HG03159 (cell line): ENCODE data around the gene USP12.

Source experiments
- ATAC-seq: cut with Tn5 transposase; IDR thresholded peaks from one replicate; pipeline ENCODE4 v1.9.1; 2021; ENCODE audit warnings: mild to moderate bottlenecking, moderate library complexity; ENCODE audit not compliant: unreplicated experiment

Gene USP12

GRCh38 chr13:27039171-27039701 lies 132.4 kb downstream of the USP12 start:
- ATAC-seq = no peak

- ATAC-seq = no peak
Observed at GRCh38 chr13:27038323-27038722, 133.3 kb downstream of the USP12 start.

- ATAC-seq = no peak
Observed at GRCh38 chr13:27037571-27037970, 134.0 kb downstream of the USP12 start.

GRCh38 chr13:27037171-27037570 lies 134.4 kb downstream of the USP12 start:
- ATAC-seq = no peak

- ATAC-seq = no peak
Observed at GRCh38 chr13:27036236-27036981, 135.2 kb downstream of the USP12 start.

GRCh38 chr13:27035892-27036235 lies 135.7 kb downstream of the USP12 start:
- no peak for ATAC-seq

GRCh38 chr13:27034678-27035111 lies 136.9 kb downstream of the USP12 start:
- ATAC-seq = no peak

- ATAC-seq = no peak
Observed at GRCh38 chr13:27028683-27029480, 142.7 kb downstream of the USP12 start.

- no peak for ATAC-seq
Observed at GRCh38 chr13:27027086-27027667, 144.4 kb downstream of the USP12 start.

GRCh38 chr13:27026396-27026795 lies 145.2 kb downstream of the USP12 start:
- ATAC-seq = no peak

GRCh38 chr13:27024776-27025492 lies 146.7 kb downstream of the USP12 start:
- no peak for ATAC-seq

GRCh38 chr13:27024074-27024461 lies 147.5 kb downstream of the USP12 start:
- ATAC-seq = no peak

GRCh38 chr13:27023385-27024073 lies 148.1 kb downstream of the USP12 start:
- ATAC-seq = no peak

GRCh38 chr13:27022571-27023311 lies 148.9 kb downstream of the USP12 start:
- ATAC-seq = no peak

GRCh38 chr13:27020415-27020814 lies 151.2 kb downstream of the USP12 start:
- no peak for ATAC-seq

GRCh38 chr13:27018882-27019281 lies 152.7 kb downstream of the USP12 start:
- ATAC-seq = no peak

GRCh38 chr13:27018344-27018861 lies 153.2 kb downstream of the USP12 start:
- ATAC-seq = no peak

- no peak for ATAC-seq
Observed at GRCh38 chr13:27016875-27017274, 154.7 kb downstream of the USP12 start.
